ENCODE measurements around the gene ZNF202.
"Not testable (repeated sequence)": the region's sequence is repeated elsewhere in the genome, so short reads cannot be mapped to it uniquely, and the experiment has no call there.

The ZNF202 gene

GRCh38 chr11:123741159-123742030 is at the start of gene ZNF202:
TSS of gene ZNF202 (minus strand) at chr11:123741660. CDS start at chr11:123730888, 10,772 bp downstream.
- peak; percentile 92 for DNase-seq (ENCODE audit: low spot score)

GRCh38 chr11:123783536-123783935 is 42.1 kb upstream of the ZNF202 start:
- no peak for DNase-seq (ENCODE audit: low spot score)

GRCh38 chr11:123778511-123778910 is 37.1 kb upstream of the ZNF202 start:
- no peak for DNase-seq (ENCODE audit: low spot score)

- DNase-seq (ENCODE audit: low spot score): no peak
These were observed 34.5 kb upstream of the ZNF202 start for GRCh38 chr11:123775715-123776549.

GRCh38 chr11:123775289-123775688 is 33.8 kb upstream of the ZNF202 start:
- DNase-seq (ENCODE audit: low spot score): no peak

GRCh38 chr11:123773959-123774358 is 32.5 kb upstream of the ZNF202 start:
- no peak for DNase-seq (ENCODE audit: low spot score)

GRCh38 chr11:123773026-123773425 is 31.6 kb upstream of the ZNF202 start:
- no peak for DNase-seq (ENCODE audit: low spot score)

GRCh38 chr11:123771664-123772063 is 30.2 kb upstream of the ZNF202 start:
- no peak for DNase-seq (ENCODE audit: low spot score)

GRCh38 chr11:123770712-123771111 is 29.3 kb upstream of the ZNF202 start:
- DNase-seq (ENCODE audit: low spot score): no peak

- no peak for DNase-seq (ENCODE audit: low spot score)
These were observed 24.1 kb upstream of the ZNF202 start for GRCh38 chr11:123765601-123766000.

- DNase-seq (ENCODE audit: low spot score): no peak
These were observed 21.0 kb upstream of the ZNF202 start for GRCh38 chr11:123762422-123762821.

GRCh38 chr11:123760894-123761293 is 19.4 kb upstream of the ZNF202 start:
- no peak for DNase-seq (ENCODE audit: low spot score)

- no peak for DNase-seq (ENCODE audit: low spot score)
These were observed 16.5 kb upstream of the ZNF202 start for GRCh38 chr11:123757976-123758375.

- DNase-seq (ENCODE audit: low spot score): no peak
These were observed 14.4 kb upstream of the ZNF202 start for GRCh38 chr11:123755813-123756212.

GRCh38 chr11:123755344-123755743 is 13.9 kb upstream of the ZNF202 start:
- DNase-seq (ENCODE audit: low spot score): no peak

GRCh38 chr11:123754101-123754568 is 12.7 kb upstream of the ZNF202 start, which contains the start of gene OR6X1:
TSS of gene OR6X1 (minus strand) at chr11:123754518. CDS start at chr11:123754518, 0 bp downstream.
- no peak for DNase-seq (ENCODE audit: low spot score)

- DNase-seq (ENCODE audit: low spot score): no peak
These were observed 11.7 kb upstream of the ZNF202 start for GRCh38 chr11:123753110-123753509.

- no peak for DNase-seq (ENCODE audit: low spot score)
These were observed 10.3 kb upstream of the ZNF202 start for GRCh38 chr11:123751781-123752180.

GRCh38 chr11:123748349-123748748 is 6.9 kb upstream of the ZNF202 start:
- not testable (repeated sequence) for DNase-seq (ENCODE audit: low spot score)

- DNase-seq (ENCODE audit: low spot score): no peak
These were observed 4.4 kb upstream of the ZNF202 start for GRCh38 chr11:123745764-123746451.

GRCh38 chr11:123742724-123743120 is 1.3 kb upstream of the ZNF202 start:
- DNase-seq (ENCODE audit: low spot score): no peak
